HepG2 (cell line): ENCODE data around the gene SAMD4B. TPM values are rescaled to one million over a fixed set of nuclear protein-coding genes. Genes with fewer than 3 reads are reported as not detected.

Experiments
- ATAC-seq: fragments of 200-7000 bp; cut with Tn5 transposase; 3 replicates; pipeline ENCODE4 v1.9.1; 2020; ENCODE audit warnings: mild to moderate bottlenecking, moderate library complexity
- BruUV-seq: library from RNA; stranded (reverse); fragments of 400-500 nt; replicated peaks from 2 replicates; lab custom pipeline; 2021; lab: Mats Ljungman, UMichigan
- CTCF ChIA-PET: fragments of 300-600 bp; formaldehyde crosslinking; extraction: SDS; loops from one replicate; lab custom pipeline; 2021; ENCODE audit warnings: low total read pairs, inconsistent platforms, low intra/inter-chr PET ratio; lab: Yijun Ruan, JAX
- POLR2A ChIA-PET: fragments of 350-600 bp; sonication (Branson Sonifier 250); formaldehyde crosslinking; loops from one replicate; lab custom pipeline; 2020; ENCODE audit warnings: antibody characterized with exemption, inconsistent platforms; lab: Yijun Ruan, JAX
- DNase-seq: peaks from one replicate; pipeline ENCODE4 v3.0.0-alpha.2; 2015; ENCODE audit warnings: low spot score
- FAIRE-seq: peaks from 3 replicates; lab custom pipeline; 2011; peaks lifted over from hg19 to GRCh38; lab: Jason Lieb, UNC
- H2AFZ ChIP-seq: one replicate; pipeline ENCODE4 v1.6.1; 2011; ENCODE audit warnings: low read length, inconsistent platforms
- H3K27ac ChIP-seq: fragments of 300-600 bp; 3 replicates; pipeline ENCODE4 v1.8.0; 2011; ENCODE audit warnings: mixed run types, mild to moderate bottlenecking, mixed read lengths, low read length, inconsistent platforms; ENCODE audit not compliant: insufficient read depth; ENCODE audit errors: extremely low read length
- H3K27me3 ChIP-seq, 2 experiments: fragments of 200-600 bp in 1 of 2; 2 replicates in 1 of 2; 3 replicates in 1 of 2; pipeline versions ENCODE4 v1.6.0 to v1.8.0; 2011; ENCODE audit warnings: low read length in 2 of 2, mild to moderate bottlenecking in 2 of 2, moderate library complexity in 2 of 2, inconsistent platforms in 1 of 2; ENCODE audit not compliant: insufficient read depth in 2 of 2, control insufficient read depth in 1 of 2
- H3K36me3 ChIP-seq, 2 experiments: fragments of 200-600 bp in 1 of 2; replicated peaks in 1 of 2; 2 replicates in 1 of 2; 3 replicates in 1 of 2; pipeline versions ENCODE4 v1.5.1 to v1.8.0; 2011; ENCODE audit warnings: low read length in 2 of 2, inconsistent platforms in 1 of 2; ENCODE audit not compliant: insufficient read depth in 2 of 2, control insufficient read depth in 1 of 2
- H3K4me1 ChIP-seq: 2 replicates; pipeline ENCODE4 v1.5.1; 2012; ENCODE audit warnings: low read length, inconsistent platforms; ENCODE audit not compliant: insufficient read depth
- H3K4me2 ChIP-seq: 2 replicates; pipeline ENCODE4 v1.6.0; 2011; ENCODE audit warnings: low read depth, low read length, inconsistent platforms
- H3K4me3 ChIP-seq, 3 experiments: fragments of 200-600 bp in 1 of 3; sonication (generic), shearing (Covaris generic) in 1 of 3; replicated peaks in 1 of 3; 2 replicates each; pipeline ENCODE4 v1.5.1; 2011 to 2016; ENCODE audit warnings: low read length in 3 of 3, inconsistent platforms in 2 of 3, low read depth in 2 of 3, mild to moderate bottlenecking in 2 of 3, control low read depth in 1 of 3, mixed read lengths in 1 of 3; ENCODE audit not compliant: insufficient read depth in 1 of 3
- H3K79me2 ChIP-seq: one replicate; pipeline ENCODE4 v1.6.1; 2011; ENCODE audit warnings: low read length, inconsistent platforms; ENCODE audit not compliant: insufficient read depth
- H3K9ac ChIP-seq: 2 replicates; pipeline ENCODE4 v1.6.0; 2011; ENCODE audit warnings: mild to moderate bottlenecking, low read depth, low read length, inconsistent platforms; ENCODE audit not compliant: insufficient read depth
- H3K9me3 ChIP-seq: 2 replicates; pipeline ENCODE4 v1.5.1; 2012; ENCODE audit warnings: mild to moderate bottlenecking, low read length
- H4K20me1 ChIP-seq: 2 replicates; pipeline ENCODE4 v1.6.0; 2011; ENCODE audit warnings: inconsistent platforms, mild to moderate bottlenecking, low read length, moderate library complexity; ENCODE audit not compliant: insufficient read depth
- HMG20B ChIP-seq: conservative IDR thresholded peaks from 2 replicates; pipeline ENCODE4 v1.6.1; 2016; ENCODE audit warnings: missing genetic modification reagents, missing compliant biosample characterization
- KAT8 ChIP-seq: IDR thresholded peaks from 2 replicates; pipeline ENCODE4 v1.6.1; 2016; ENCODE audit warnings: missing genetic modification reagents, missing compliant biosample characterization
- MZF1 ChIP-seq: sonication (generic); formaldehyde crosslinking; IDR thresholded peaks from 2 replicates; pipeline ENCODE4 v1.8.1; 2023; ENCODE audit warnings: mild to moderate bottlenecking, missing genetic modification reagents, borderline replicate concordance
- RBFOX2 ChIP-seq: fragments of 200-400 bp; formaldehyde crosslinking; IDR thresholded peaks from 2 replicates; pipeline ENCODE4 v1.6.1; 2017; ENCODE audit warnings: low read depth, mild to moderate bottlenecking, low read length
- ZFYVE20 ChIP-seq: sonication (generic); formaldehyde crosslinking; IDR thresholded peaks from 2 replicates; pipeline ENCODE4 v1.8.0; 2023; ENCODE audit warnings: low read depth, mild to moderate bottlenecking, moderate library complexity, missing genetic modification reagents, borderline replicate concordance
- ZNF280B ChIP-seq: sonication (generic); formaldehyde crosslinking; IDR thresholded peaks from 2 replicates; pipeline ENCODE4 v1.5.0; 2020; ENCODE audit warnings: missing genetic modification reagents, mild to moderate bottlenecking, borderline replicate concordance
- WGBS: methylation state at CpG from one replicate; pipeline ENCODE4 v1.1.6; 2017; ENCODE audit warnings: low lambda C conversion rate; 5-methylcytosine and 5-hydroxymethylcytosine counted together
- in situ Hi-C: cut with HindIII; loops from 2 replicates; pipeline ENCODE4 v1.10.0; 2017; ENCODE audit warnings: low pct_unique_long_range_greater_than_20kb; ENCODE audit not compliant: extremely low pct_ligation_motif_present
- intact Hi-C: fragments of 100-400 bp; cut with micrococcal nuclease; formaldehyde crosslinking; loops from one replicate; pipeline ENCODE4 v1.10.0; 2022; ENCODE audit not compliant: unreplicated experiment
- polyA plus RNA-seq, 8 experiments: library from polyadenylated mRNA; depleted of rRNA in 3 of 8; stranded (reverse) in 7 of 8; unstranded in 1 of 8; fragments of >200 nt; fragmentation: Illumina TruSeq in 4 of 8; extraction: Trizol in 4 of 8; gene quantifications; 2 replicates each; pipeline versions ENCODE4 v1.2.1 to v1.2.3, GENCODE V29; 2011 to 2016; ENCODE audit warnings: low read depth in 4 of 8, missing spikeins in 1 of 8, mixed read lengths in 1 of 8; ENCODE audit not compliant: insufficient read depth in 1 of 8
- total RNA-seq, 5 experiments: library from RNA; depleted of rRNA; stranded (reverse); fragments of >200 nt; fragmentation: Illumina TruSeq; extraction: Trizol; gene quantifications; 2 replicates each; pipeline ENCODE4 v1.2.3, GENCODE V29; 2016; ENCODE audit warnings: low read depth in 1 of 5

The SAMD4B gene
- total and polyA plus RNA-seq, 2 of the 13 experiments (the other 11 are each of a cell fraction or from before 2014, with no cell fraction given): 26.0 to 31.8 TPM

GRCh38 chr19:39423258-39424086, 81.3 kb downstream of the SAMD4B start:
- POLR2A ChIA-PET: interaction anchor here (0.5 to 5.7 kb wide), 2 partner anchors 12 to 94 kb away, joined by 5 to 44 read pairs; partner anchors contain the start of gene RPS16
- H2AFZ ChIP-seq: no peak overlapping the region
- H3K4me3 ChIP-seq: no peak overlapping the region
- no peaks in the 10 kb centered on the region for H3K27me3 ChIP-seq
- H4K20me1 ChIP-seq: no peaks in the 10 kb centered on the region
- intact Hi-C loops: no loop called here
- 96% methylated on average over 22 of the region's 35 CpGs for WGBS
- H3K79me2 ChIP-seq: no peaks in the 10 kb centered on the region
- FAIRE-seq (no peak), ATAC-seq (no peak), DNase-seq (no peak)
- BruUV-seq: no TSS peak
- no peak overlapping the region for H3K9ac ChIP-seq
- no peak overlapping the region for H3K4me2 ChIP-seq
- H3K36me3 ChIP-seq: peaks cover 7% of the 10 kb centered on the region in 2 experiments; a peak in 4 of 5 replicates
- in situ Hi-C loops: no loop called here
- H3K4me1 ChIP-seq: peaks cover 14% of the 10 kb centered on the region
- no peak overlapping the region for H3K27ac ChIP-seq
- TF ChIP-seq HMG20B (no peak), MZF1 (no peak), KAT8 (no peak), ZNF280B (no peak), RBFOX2 (0 out of 2 replicates have a peak, but pooled peaks have one; percentile 26), ZFYVE20 (CRISPR knock-in tag) (no peak)
- CTCF ChIA-PET: no interaction called here
- H3K9me3 ChIP-seq: no peaks in the 10 kb centered on the region
